Thyroid gland (tissue), 4 donors: Measurements from ENCODE around the gene LCE6A. TPM values are rescaled to one million over a fixed set of nuclear protein-coding genes. Genes with fewer than 3 reads are reported as not detected.
A peak's percentile ranks its signal among the peaks of the same experiment; 100 is the strongest.

ENCODE experiments used
- DNase-seq, 2 donors: peaks; one replicate each; pipeline ENCODE4 v3.0.0-alpha.2; 2019
- H3K27ac ChIP-seq, 3 donors: fragments of 200-600 bp; sonication (generic); 1 replicate in 2 of 3; 2 replicates in 1 of 3; pipeline ENCODE4 v1.5.1; 2016 to 2019; ENCODE audit warnings: mild to moderate bottlenecking in 1 of 3, moderate library complexity in 1 of 3
- H3K27me3 ChIP-seq: fragments of 200-600 bp; sonication (generic); one replicate; pipeline ENCODE4 v1.5.1; 2019
- H3K36me3 ChIP-seq, 2 donors: fragments of 200-600 bp; sonication (generic); one replicate each; pipeline ENCODE4 v1.5.1; 2016 to 2019
- H3K4me1 ChIP-seq, 2 donors: fragments of 200-600 bp; sonication (generic); one replicate each; pipeline ENCODE4 v1.5.1; 2017 to 2019
- H3K4me3 ChIP-seq, 3 donors: fragments of 200-600 bp; sonication (generic); replicated peaks in 1 of 3; 1 replicate in 2 of 3; 2 replicates in 1 of 3; pipeline ENCODE4 v1.5.1; 2016; ENCODE audit warnings: mild to moderate bottlenecking in 1 of 3
- H3K9me3 ChIP-seq: fragments of 200-600 bp; sonication (generic); one replicate; pipeline ENCODE4 v1.5.1; 2017
- POLR2A ChIP-seq, 2 donors: fragments of 450-650 bp; IDR thresholded peaks; one replicate each; pipeline ENCODE4 v1.6.1; 2017; ENCODE audit warnings: antibody characterized with exemption in 2 of 2, mild to moderate bottlenecking in 2 of 2, moderate library complexity in 1 of 2
- WGBS, 2 donors: methylation state at CpG; one replicate each; pipeline ENCODE4 v1.1.5; 2017; 5-methylcytosine and 5-hydroxymethylcytosine counted together
- intact Hi-C: fragments of 100-400 bp; cut with DNase I; formaldehyde crosslinking; loops from one replicate; pipeline ENCODE4 v1.15.1; 2023
- total RNA-seq, 4 donors: library from RNA; depleted of rRNA; stranded (reverse); fragments of >200 nt; gene quantifications; one replicate each; pipeline ENCODE4 v1.2.3, GENCODE V29; 2016
- TF ChIP-seq, protein P1 (sequence below), 6 experiments: fragments of 200-600 bp in 3 of 6; fragments of 450-650 bp in 3 of 6; sonication (generic) in 3 of 6; IDR thresholded peaks; one replicate each; pipeline ENCODE4 v1.5.1; 2016 to 2019; ENCODE audit warnings: antibody characterized with exemption in 6 of 6, mild to moderate bottlenecking in 2 of 6, inconsistent platforms in 1 of 6, moderate library complexity in 1 of 6

Gene LCE6A
- total RNA-seq, 4 donors from 2014 or later, result not detected

DNA sequence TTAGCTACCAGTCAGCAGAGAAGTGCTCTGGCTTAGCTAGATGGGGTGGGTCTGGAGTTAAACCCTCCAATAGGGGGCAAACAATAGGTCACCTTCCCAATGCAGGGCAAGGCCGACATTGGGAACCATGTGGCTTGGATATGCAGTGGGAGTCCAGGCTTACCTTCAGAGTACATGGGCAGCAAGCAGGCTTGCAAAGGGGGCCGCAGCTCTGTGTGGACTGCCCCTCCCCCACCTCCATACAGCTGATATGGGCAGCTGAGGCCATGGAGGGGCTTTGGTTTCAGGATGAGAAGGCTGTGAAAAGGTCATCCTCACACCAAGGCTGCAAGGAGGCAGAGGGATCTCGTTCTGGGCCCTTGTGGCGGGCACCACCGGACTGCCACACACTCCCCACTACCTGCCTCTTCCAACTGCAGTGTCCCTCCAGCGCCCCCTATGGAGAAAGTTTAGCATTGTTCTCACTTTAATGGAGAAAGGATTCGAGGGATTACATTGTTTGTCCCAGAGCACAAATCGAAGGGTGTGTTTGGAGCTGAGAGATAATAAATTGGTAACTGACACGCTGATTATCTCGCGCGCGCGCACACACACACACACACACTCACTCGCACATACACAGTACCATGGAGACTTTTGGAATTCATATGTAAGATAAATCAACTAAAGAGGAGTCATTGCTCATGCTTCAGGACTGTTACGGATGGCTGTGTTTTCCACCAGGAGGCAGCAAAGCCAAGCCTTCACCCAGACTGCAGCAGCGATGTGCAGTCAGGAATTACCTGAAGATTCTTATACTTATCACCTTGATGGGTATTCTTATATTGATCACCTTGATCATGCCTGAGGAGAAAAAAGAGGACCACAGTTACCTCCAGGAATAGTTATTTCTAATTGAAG lies 28.4 kb downstream of the LCE6A start:
- intact Hi-C loops, result loop anchor here (5.0 kb wide), 1 partner anchor 351 kb away; no protein-coding TSS in a partner anchor

DNA sequence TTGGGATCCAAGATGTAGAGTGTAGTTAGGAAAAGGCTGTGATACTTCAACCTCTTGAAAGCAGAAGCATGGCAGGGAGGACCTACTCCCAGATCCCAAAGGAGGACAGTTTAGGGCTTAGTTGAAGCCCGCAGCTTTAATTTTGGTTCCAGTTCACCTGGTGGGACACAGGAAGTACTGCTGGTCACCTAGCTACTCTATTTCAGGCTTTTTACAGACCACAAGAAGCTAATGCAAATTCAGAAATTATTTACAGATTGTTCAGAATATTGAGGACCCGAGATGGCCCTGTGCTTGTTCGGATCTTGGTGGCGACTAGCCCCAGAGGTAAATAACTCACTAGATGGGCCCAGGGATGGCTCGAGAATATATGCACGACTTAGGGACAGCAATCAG lies 29.1 kb downstream of the LCE6A start:
- TF ChIP-seq POLR2A (IDR thresholded peaks at IDR 0.05), result no peak
- TF ChIP-seq, protein P1, sequence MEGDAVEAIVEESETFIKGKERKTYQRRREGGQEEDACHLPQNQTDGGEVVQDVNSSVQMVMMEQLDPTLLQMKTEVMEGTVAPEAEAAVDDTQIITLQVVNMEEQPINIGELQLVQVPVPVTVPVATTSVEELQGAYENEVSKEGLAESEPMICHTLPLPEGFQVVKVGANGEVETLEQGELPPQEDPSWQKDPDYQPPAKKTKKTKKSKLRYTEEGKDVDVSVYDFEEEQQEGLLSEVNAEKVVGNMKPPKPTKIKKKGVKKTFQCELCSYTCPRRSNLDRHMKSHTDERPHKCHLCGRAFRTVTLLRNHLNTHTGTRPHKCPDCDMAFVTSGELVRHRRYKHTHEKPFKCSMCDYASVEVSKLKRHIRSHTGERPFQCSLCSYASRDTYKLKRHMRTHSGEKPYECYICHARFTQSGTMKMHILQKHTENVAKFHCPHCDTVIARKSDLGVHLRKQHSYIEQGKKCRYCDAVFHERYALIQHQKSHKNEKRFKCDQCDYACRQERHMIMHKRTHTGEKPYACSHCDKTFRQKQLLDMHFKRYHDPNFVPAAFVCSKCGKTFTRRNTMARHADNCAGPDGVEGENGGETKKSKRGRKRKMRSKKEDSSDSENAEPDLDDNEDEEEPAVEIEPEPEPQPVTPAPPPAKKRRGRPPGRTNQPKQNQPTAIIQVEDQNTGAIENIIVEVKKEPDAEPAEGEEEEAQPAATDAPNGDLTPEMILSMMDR (IDR thresholded peaks at IDR 0.05), result no peak
- DNase-seq, result no peak
- H3K4me1 ChIP-seq, result no peaks in the 10 kb centered on the region
- H3K4me3 ChIP-seq, result no peak overlapping the region
- no peak overlapping the region for H3K27ac ChIP-seq
- H3K36me3 ChIP-seq, result no peaks in the 10 kb centered on the region
- 76 to 88% methylated on average over 6 of the region's 6 CpGs for WGBS, 2 donors
- H3K9me3 ChIP-seq, result no peaks in the 10 kb centered on the region
- no peaks in the 10 kb centered on the region for H3K27me3 ChIP-seq
- intact Hi-C loops, result loop anchor here (5.0 kb wide), 1 partner anchor 351 kb away; no protein-coding TSS in a partner anchor

More for the DNA sequence above, 28.4 kb downstream of the LCE6A start:
- no peak overlapping the region for H3K27ac ChIP-seq
- H3K9me3 ChIP-seq, result no peaks in the 10 kb centered on the region
- no peaks in the 10 kb centered on the region for H3K27me3 ChIP-seq
- peak in 1 of 2 donors; percentile 15 for DNase-seq
- H3K36me3 ChIP-seq, result no peaks in the 10 kb centered on the region
- TF ChIP-seq POLR2A (IDR thresholded peaks at IDR 0.05), result no peak
- TF ChIP-seq, protein P1 (IDR thresholded peaks at IDR 0.05), result peak in 2 of 6 experiments; percentile 38
- no peak overlapping the region for H3K4me3 ChIP-seq
- WGBS, 2 donors, result 44 to 52% methylated on average over 17 of the region's 17 CpGs
- H3K4me1 ChIP-seq, result no peaks in the 10 kb centered on the region

DNA sequence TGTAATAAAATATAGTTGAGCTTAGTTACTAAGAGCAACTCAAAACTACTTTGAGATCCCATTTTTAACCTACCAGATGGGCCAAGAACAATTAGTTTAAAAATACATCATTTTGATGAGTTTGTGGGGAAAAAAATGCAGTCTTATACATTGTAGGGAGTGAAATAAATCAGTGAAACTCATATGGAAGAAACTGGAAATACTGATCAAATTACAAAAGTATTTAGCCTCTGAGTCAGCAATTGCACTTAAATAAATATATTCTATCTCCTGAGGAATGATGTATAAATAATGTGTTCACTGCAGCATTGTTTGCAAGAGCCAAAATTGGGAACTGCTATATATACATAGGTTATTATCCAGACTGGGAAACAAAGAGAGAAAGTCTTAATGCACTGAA lies 30.8 kb downstream of the LCE6A start:
- intact Hi-C loops, result loop anchor here (5.0 kb wide), 1 partner anchor 349 kb away; no protein-coding TSS in a partner anchor
- Histone ChIP-seq H3K27me3 (no peaks in the 10 kb centered on the region), H3K9me3 (no peaks in the 10 kb centered on the region), H3K27ac (no peak overlapping the region), H3K4me1 (no peaks in the 10 kb centered on the region), H3K36me3 (no peaks in the 10 kb centered on the region), H3K4me3 (no peak overlapping the region)
- no peak for DNase-seq
- TF ChIP-seq POLR2A (IDR thresholded peaks at IDR 0.05), result no peak
- TF ChIP-seq, protein P1 (IDR thresholded peaks at IDR 0.05), result no peak

DNA sequence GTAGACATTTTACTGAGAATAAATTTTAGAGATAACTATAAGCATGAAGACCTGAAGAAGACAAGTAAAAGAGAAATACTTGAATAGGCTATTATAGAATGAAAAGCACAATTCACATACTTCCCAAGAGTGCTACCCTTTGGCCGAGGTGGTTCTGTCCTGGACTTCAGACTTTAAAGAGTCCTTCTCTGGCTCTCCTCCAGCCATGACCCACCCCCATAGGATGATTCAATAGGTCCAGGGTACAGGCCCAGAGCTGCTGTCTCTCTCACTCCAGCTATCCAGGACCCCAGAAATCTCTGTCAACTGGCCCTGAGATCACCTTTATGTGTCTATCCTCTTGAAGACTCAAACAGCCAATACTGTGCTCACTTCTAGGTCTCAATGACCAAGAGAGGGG lies 34.2 kb downstream of the LCE6A start:
- TF ChIP-seq, protein P1 (IDR thresholded peaks at IDR 0.05), result no peak
- TF ChIP-seq POLR2A (IDR thresholded peaks at IDR 0.05), result no peak
- intact Hi-C loops, result no loop called here
- 71 to 73% methylated on average over 1 of the region's 1 CpG for WGBS, 2 donors
- no peak overlapping the region for H3K4me3 ChIP-seq
- no peak overlapping the region for H3K27ac ChIP-seq
- no peaks in the 10 kb centered on the region for H3K9me3 ChIP-seq
- no peaks in the 10 kb centered on the region for H3K4me1 ChIP-seq
- no peaks in the 10 kb centered on the region for H3K36me3 ChIP-seq
- no peaks in the 10 kb centered on the region for H3K27me3 ChIP-seq
- DNase-seq, result no peak

DNA sequence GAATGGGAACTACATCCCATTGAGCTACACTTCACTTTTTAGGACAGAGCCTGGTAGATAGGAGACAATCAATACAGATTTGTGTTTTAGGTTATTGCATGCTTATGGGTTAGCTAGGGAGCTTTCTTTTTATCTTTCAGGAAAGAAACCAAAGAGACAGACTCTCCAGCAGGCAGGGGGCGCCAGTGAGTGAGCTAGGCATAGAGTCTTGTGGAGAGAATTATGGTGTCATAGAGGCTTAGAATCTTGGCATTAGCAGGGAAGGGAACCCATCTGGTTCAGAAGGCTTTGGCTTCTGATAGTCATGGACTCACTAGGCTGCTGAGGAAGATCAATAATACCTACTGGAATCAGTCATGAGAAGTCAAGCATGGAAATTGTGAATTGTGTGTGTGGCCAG lies 35.4 kb downstream of the LCE6A start, which contains the start of gene SMCP:
TSS of gene SMCP (plus strand) at position 281 of the 400 bp plus-strand sequence. CDS start 6,101 bp downstream, outside the sequence.
- Histone ChIP-seq H3K36me3 (no peaks in the 10 kb centered on the region), H3K27ac (no peak within 1 kb of the TSS), H3K4me1 (no peaks in the 10 kb centered on the region), H3K4me3 (no peak within 1 kb of the TSS), H3K27me3 (no peaks in the 10 kb centered on the region), H3K9me3 (no peaks in the 10 kb centered on the region)
- intact Hi-C loops, result no loop called here
- no peak for DNase-seq
- no peak for TF ChIP-seq POLR2A (IDR thresholded peaks at IDR 0.05)
- TF ChIP-seq, protein P1 (IDR thresholded peaks at IDR 0.05), result no peak
- 10 to 15% methylated on average over 1 of the region's 1 CpG for WGBS, 2 donors
